HL-60 (cell line): ENCODE measurements around the gene MCOLN1.
"Not testable (repeated sequence)": the region's sequence is repeated elsewhere in the genome, so short reads cannot be mapped to it uniquely, and the experiment has no call there.

Experiments used
- DNase-seq, 2 experiments: peaks; one replicate each; pipeline ENCODE4 v3.0.0-alpha.2; 2010 to 2020; ENCODE audit warnings: low read depth in 1 of 2, low spot score in 1 of 2
- H3K27ac ChIP-seq: fragments of 250-450 bp; sonication (Bioruptor Pico); replicated peaks from 2 replicates; pipeline ENCODE4 v1.5.1; 2020; ENCODE audit warnings: mild to moderate bottlenecking, moderate library complexity
- H3K27me3 ChIP-seq: fragments of 250-450 bp; sonication (Bioruptor Pico); 2 replicates; pipeline ENCODE4 v1.5.1; 2021; ENCODE audit warnings: mild to moderate bottlenecking, moderate library complexity; ENCODE audit not compliant: insufficient read depth, poor library complexity, severe bottlenecking
- H3K4me3 ChIP-seq: replicated peaks from 2 replicates; pipeline ENCODE4 v1.5.1; 2011; ENCODE audit warnings: mild to moderate bottlenecking, control low read depth, low read length; ENCODE audit not compliant: insufficient read depth
- CTCF ChIP-seq: IDR thresholded peaks from one replicate; pipeline ENCODE4 v1.5.1; 2011; ENCODE audit warnings: low read length, control low read depth, inconsistent platforms; ENCODE audit not compliant: insufficient read depth
- GABPA ChIP-seq: IDR thresholded peaks from 2 replicates; pipeline ENCODE4 v1.6.1; 2012; ENCODE audit warnings: low read depth
- POLR2AphosphoS5 ChIP-seq: IDR thresholded peaks from 2 replicates; pipeline ENCODE4 v1.6.1; 2012; ENCODE audit warnings: low read depth
- REST ChIP-seq: IDR thresholded peaks from 2 replicates; pipeline ENCODE4 v1.6.1; 2012; ENCODE audit warnings: low read depth; ENCODE audit not compliant: insufficient replicate concordance
- SPI1 ChIP-seq: IDR thresholded peaks from 2 replicates; pipeline ENCODE4 v1.6.1; 2012; ENCODE audit warnings: low read depth, mild to moderate bottlenecking, borderline replicate concordance

MCOLN1 gene

GRCh38 chr19:7570761-7571160, 48.3 kb downstream of the MCOLN1 start:
- TF ChIP-seq REST (no peak), SPI1 (no peak), GABPA (no peak), CTCF (no peak), POLR2AphosphoS5 (no peak)
- Histone ChIP-seq H3K27ac (no peak overlapping the region), H3K4me3 (no peak overlapping the region), H3K27me3 (no peaks in the 10 kb centered on the region)
- no peak for DNase-seq

- TF ChIP-seq REST (no peak), CTCF (no peak), SPI1 (no peak), POLR2AphosphoS5 (no peak), GABPA (no peak)
- no peaks in the 10 kb centered on the region for H3K27me3 ChIP-seq
- no peak overlapping the region for H3K4me3 ChIP-seq
- peak; percentile 23 to 30 for DNase-seq
- H3K27ac ChIP-seq: no peak overlapping the region
Measured at GRCh38 chr19:7575434-7576040, 53.1 kb downstream of the MCOLN1 start.

GRCh38 chr19:7577422-7577821, 55.0 kb downstream of the MCOLN1 start:
- not testable (repeated sequence) for DNase-seq, H3K27me3 ChIP-seq, H3K4me3 ChIP-seq, H3K27ac ChIP-seq

- DNase-seq: no peak
- no peak overlapping the region for H3K4me3 ChIP-seq
- no peak overlapping the region for H3K27ac ChIP-seq
- TF ChIP-seq REST: no peak
- TF ChIP-seq SPI1: no peak
- no peak for TF ChIP-seq POLR2AphosphoS5
- TF ChIP-seq CTCF: no peak
- no peaks in the 10 kb centered on the region for H3K27me3 ChIP-seq
Measured at GRCh38 chr19:7578127-7578526, 55.7 kb downstream of the MCOLN1 start.
